ENCODE results near the gene IRGC.

IRGC gene

DNA sequence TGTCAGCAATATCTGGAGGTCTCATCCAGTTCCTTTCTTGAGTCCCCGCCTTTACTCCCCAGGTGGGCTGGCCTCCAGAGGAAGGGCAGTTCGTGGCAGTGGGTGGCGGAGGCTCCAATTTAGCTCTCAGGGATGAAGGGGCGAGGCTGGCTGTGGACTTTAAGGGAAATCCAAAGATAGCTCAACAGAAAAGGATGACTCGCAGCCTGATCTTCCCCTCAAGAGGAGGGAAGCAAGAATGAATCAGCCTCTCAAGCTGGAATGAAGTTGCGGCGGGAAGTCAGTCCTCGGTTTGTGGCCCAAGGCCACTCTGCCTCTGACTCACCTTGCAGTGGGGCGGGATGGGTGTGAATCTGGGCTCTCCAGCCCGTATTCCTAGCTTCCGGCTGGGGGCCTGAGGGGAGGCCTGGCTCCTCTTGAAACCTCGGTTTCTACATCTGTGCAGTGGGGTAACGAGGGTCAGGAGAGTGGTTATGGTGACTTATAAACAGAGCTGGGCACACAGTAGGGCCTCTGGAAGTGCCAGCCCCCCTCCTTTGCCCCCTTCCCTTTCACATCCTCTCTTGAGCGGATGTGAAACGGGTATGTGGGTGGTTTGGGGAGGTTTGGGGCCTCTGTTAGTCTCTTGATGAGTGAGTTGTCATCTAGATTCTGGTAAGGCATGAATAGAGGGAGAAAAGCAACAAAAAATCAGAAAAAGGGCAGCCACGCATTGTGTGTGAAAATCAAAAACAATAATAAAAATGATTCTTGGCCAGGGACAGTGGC, 49.4 kb downstream of the IRGC start:
- peak; percentile 91 for ATAC-seq
- TF ChIP-seq TCF4 (CRISPR knock-in tag; IDR thresholded peaks at IDR 0.05; ENCODE audit: borderline replicate concordance) = no peak
- TF ChIP-seq ZFP30 (CRISPR knock-in tag; IDR thresholded peaks at IDR 0.05) = no peak
- TF ChIP-seq, protein P1, sequence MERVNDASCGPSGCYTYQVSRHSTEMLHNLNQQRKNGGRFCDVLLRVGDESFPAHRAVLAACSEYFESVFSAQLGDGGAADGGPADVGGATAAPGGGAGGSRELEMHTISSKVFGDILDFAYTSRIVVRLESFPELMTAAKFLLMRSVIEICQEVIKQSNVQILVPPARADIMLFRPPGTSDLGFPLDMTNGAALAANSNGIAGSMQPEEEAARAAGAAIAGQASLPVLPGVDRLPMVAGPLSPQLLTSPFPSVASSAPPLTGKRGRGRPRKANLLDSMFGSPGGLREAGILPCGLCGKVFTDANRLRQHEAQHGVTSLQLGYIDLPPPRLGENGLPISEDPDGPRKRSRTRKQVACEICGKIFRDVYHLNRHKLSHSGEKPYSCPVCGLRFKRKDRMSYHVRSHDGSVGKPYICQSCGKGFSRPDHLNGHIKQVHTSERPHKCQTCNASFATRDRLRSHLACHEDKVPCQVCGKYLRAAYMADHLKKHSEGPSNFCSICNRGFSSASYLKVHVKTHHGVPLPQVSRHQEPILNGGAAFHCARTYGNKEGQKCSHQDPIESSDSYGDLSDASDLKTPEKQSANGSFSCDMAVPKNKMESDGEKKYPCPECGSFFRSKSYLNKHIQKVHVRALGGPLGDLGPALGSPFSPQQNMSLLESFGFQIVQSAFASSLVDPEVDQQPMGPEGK (CRISPR knock-in tag; IDR thresholded peaks at IDR 0.05; ENCODE audit: borderline replicate concordance) = peak; percentile 79; the same call in 1 of the 2 replicates

GRCh38 chr19:43766755-43767043, 50.8 kb downstream of the IRGC start:
- TF ChIP-seq ISL1 (CRISPR knock-in tag; IDR thresholded peaks at IDR 0.05) = no peak
- TF ChIP-seq TCF4 (CRISPR knock-in tag; IDR thresholded peaks at IDR 0.05; ENCODE audit: borderline replicate concordance) = no peak
- no peak for TF ChIP-seq OSR1 (CRISPR knock-in tag; IDR thresholded peaks at IDR 0.05)
- TF ChIP-seq, protein P1 (CRISPR knock-in tag; IDR thresholded peaks at IDR 0.05; ENCODE audit: borderline replicate concordance) = no peak
- TF ChIP-seq, protein P2, sequence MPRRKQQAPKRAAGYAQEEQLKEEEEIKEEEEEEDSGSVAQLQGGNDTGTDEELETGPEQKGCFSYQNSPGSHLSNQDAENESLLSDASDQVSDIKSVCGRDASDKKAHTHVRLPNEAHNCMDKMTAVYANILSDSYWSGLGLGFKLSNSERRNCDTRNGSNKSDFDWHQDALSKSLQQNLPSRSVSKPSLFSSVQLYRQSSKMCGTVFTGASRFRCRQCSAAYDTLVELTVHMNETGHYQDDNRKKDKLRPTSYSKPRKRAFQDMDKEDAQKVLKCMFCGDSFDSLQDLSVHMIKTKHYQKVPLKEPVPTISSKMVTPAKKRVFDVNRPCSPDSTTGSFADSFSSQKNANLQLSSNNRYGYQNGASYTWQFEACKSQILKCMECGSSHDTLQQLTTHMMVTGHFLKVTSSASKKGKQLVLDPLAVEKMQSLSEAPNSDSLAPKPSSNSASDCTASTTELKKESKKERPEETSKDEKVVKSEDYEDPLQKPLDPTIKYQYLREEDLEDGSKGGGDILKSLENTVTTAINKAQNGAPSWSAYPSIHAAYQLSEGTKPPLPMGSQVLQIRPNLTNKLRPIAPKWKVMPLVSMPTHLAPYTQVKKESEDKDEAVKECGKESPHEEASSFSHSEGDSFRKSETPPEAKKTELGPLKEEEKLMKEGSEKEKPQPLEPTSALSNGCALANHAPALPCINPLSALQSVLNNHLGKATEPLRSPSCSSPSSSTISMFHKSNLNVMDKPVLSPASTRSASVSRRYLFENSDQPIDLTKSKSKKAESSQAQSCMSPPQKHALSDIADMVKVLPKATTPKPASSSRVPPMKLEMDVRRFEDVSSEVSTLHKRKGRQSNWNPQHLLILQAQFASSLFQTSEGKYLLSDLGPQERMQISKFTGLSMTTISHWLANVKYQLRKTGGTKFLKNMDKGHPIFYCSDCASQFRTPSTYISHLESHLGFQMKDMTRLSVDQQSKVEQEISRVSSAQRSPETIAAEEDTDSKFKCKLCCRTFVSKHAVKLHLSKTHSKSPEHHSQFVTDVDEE (CRISPR knock-in tag; IDR thresholded peaks at IDR 0.05) = no peak
- TF ChIP-seq ZNF70 (CRISPR knock-in tag; IDR thresholded peaks at IDR 0.05) = no peak
- no peak for TF ChIP-seq CSDC2 (CRISPR knock-in tag; IDR thresholded peaks at IDR 0.05)
- ATAC-seq = no peak

DNA sequence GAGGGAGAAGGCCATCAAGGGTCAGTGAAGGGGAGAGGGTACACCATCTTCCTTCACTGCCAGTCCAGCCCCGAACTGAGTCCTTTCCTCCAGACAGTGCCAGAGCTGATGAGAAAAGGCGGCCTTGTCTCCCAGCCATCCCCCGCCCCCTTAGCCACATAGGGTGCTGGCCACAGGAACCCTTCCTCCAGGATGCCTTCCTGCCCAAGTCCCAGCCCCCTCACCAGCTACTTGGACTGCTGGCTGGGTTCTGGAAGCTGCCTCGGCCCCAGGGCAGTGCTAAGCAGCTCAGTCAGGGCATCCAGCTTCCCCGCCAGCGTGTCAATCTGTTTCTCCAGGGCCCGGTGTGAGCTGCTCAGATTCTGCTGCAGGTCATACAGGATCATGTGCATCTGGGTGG, 51.4 kb downstream of the IRGC start:
- ATAC-seq = no peak
- TF ChIP-seq, protein P3, sequence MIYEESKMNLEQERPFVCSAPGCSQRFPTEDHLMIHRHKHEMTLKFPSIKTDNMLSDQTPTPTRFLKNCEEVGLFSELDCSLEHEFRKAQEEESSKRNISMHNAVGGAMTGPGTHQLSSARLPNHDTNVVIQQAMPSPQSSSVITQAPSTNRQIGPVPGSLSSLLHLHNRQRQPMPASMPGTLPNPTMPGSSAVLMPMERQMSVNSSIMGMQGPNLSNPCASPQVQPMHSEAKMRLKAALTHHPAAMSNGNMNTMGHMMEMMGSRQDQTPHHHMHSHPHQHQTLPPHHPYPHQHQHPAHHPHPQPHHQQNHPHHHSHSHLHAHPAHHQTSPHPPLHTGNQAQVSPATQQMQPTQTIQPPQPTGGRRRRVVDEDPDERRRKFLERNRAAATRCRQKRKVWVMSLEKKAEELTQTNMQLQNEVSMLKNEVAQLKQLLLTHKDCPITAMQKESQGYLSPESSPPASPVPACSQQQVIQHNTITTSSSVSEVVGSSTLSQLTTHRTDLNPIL (CRISPR knock-in tag; IDR thresholded peaks at IDR 0.05; ENCODE audit: low read depth) = no peak
- TF ChIP-seq SNAI2 (CRISPR knock-in tag; IDR thresholded peaks at IDR 0.05) = no peak
- TF ChIP-seq CSRNP3 (CRISPR knock-in tag; IDR thresholded peaks at IDR 0.05) = no peak
- no peak for TF ChIP-seq ZFP30 (CRISPR knock-in tag; IDR thresholded peaks at IDR 0.05)
- no peak for TF ChIP-seq ZNF565 (CRISPR knock-in tag; conservative IDR thresholded peaks at IDR 0.05; ENCODE audit: low read depth)
- TF ChIP-seq, protein P4, sequence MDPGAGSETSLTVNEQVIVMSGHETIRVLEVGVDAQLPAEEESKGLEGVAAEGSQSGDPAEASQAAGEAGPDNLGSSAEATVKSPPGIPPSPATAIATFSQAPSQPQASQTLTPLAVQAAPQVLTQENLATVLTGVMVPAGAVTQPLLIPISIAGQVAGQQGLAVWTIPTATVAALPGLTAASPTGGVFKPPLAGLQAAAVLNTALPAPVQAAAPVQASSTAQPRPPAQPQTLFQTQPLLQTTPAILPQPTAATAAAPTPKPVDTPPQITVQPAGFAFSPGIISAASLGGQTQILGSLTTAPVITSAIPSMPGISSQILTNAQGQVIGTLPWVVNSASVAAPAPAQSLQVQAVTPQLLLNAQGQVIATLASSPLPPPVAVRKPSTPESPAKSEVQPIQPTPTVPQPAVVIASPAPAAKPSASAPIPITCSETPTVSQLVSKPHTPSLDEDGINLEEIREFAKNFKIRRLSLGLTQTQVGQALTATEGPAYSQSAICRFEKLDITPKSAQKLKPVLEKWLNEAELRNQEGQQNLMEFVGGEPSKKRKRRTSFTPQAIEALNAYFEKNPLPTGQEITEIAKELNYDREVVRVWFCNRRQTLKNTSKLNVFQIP (CRISPR knock-in tag; IDR thresholded peaks at IDR 0.05; ENCODE audit: borderline replicate concordance, low read depth) = no peak
- no peak for TF ChIP-seq ZNF70 (CRISPR knock-in tag; IDR thresholded peaks at IDR 0.05)
- no peak for TF ChIP-seq ISL1 (CRISPR knock-in tag; IDR thresholded peaks at IDR 0.05)
- no peak for TF ChIP-seq CSDC2 (CRISPR knock-in tag; IDR thresholded peaks at IDR 0.05)
- no peak for TF ChIP-seq GLIS3 (CRISPR knock-in tag; IDR thresholded peaks at IDR 0.05)
- TF ChIP-seq ARNTL (CRISPR knock-in tag; IDR thresholded peaks at IDR 0.05; ENCODE audit: borderline replicate concordance, low read depth) = no peak
- TF ChIP-seq TCF4 (CRISPR knock-in tag; IDR thresholded peaks at IDR 0.05; ENCODE audit: borderline replicate concordance) = no peak
- no peak for TF ChIP-seq ZC3H10 (CRISPR knock-in tag; IDR thresholded peaks at IDR 0.05)
- TF ChIP-seq ZNF8 (CRISPR knock-in tag; IDR thresholded peaks at IDR 0.05) = no peak
